ENCODE results near the gene NUP210.
A peak's percentile ranks its signal among the peaks of the same experiment; 100 is the strongest.

Gene NUP210

GRCh38 chr3:13338231-13338630, 81.9 kb downstream of the NUP210 start:
- Mint-ChIP-seq H3K36me3 (peaks cover 5% of the 10 kb centered on the region), H3K27me3 (no peaks in the 10 kb centered on the region), H3K4me1 (no peaks in the 10 kb centered on the region), H3K4me3 (no peak overlapping the region), H3K27ac (peak overlapping the region; percentile 91), H3K9me3 (no peaks in the 10 kb centered on the region)

DNA sequence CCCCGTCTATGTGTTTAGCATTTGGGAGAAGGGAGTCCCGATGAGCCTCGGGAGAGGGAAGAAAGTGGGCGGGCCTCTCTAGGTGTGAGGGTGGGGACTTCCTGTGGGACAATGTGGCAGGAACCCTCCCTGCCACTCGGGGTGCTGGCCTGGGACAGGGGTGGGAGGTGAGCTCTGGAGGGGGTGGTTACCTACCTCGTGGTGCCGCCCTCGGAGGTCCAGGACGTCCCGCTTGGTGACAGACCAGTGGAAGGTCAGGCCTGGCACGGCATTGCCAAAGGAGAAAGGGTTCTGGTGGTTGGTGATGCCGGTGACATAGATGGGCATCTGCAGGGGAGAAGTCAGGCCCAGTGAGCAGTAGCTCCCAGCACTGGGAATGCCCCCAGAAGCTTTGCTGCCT, 83.5 kb downstream of the NUP210 start:
- Mint-ChIP-seq H3K36me3 (peaks cover 5% of the 10 kb centered on the region), H3K27me3 (no peaks in the 10 kb centered on the region), H3K4me3 (no peak overlapping the region), H3K27ac (no peak overlapping the region), H3K4me1 (no peaks in the 10 kb centered on the region), H3K9me3 (no peaks in the 10 kb centered on the region)

DNA sequence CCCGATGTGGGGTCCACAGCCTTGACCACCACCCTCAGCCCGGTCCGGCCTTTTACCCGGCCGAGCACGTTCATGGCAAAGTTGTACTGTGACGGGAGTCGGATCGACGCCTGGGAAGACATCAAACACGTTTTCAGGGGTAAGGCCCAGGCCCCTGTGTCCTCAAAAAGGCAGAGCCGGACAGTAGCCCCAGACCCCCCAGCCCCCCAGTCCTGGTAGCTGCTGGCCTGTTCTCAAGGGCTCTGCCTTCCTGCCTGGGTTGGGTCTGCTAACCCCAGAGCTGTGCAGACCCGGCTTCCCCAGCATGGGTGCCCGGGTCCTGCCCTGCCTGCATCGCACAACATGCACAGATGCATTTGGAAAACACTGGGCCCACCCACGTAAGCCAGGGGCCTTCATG, 84.6 kb downstream of the NUP210 start:
- Mint-ChIP-seq H3K27ac (peak overlapping the region; percentile 72), H3K36me3 (peaks cover 6% of the 10 kb centered on the region)

DNA sequence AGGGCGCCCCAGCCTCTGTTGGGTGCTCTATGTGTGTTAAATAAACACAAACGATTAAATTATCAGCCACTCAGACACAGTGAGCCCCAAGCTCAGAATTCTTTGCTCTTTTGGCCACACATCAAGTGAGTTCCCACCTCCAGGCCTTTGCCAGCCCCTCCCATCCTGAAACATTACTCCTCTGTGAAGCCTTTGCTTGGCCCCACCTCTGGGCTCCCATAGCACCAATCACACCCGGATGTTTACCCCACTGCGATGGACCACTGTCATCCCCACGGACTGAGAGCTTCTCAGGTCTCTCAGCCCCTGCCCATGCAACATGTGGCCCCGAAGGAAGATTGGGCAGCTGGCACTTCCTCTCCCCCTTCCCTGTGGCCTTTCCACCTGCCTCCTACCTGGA, 85.1 kb downstream of the NUP210 start:
- H3K27ac Mint-ChIP-seq: peak overlapping the region; percentile 72
- H3K27me3 Mint-ChIP-seq: no peaks in the 10 kb centered on the region
- H3K4me3 Mint-ChIP-seq: no peak overlapping the region
- H3K4me1 Mint-ChIP-seq: no peaks in the 10 kb centered on the region
- H3K36me3 Mint-ChIP-seq: peaks cover 6% of the 10 kb centered on the region
- H3K9me3 Mint-ChIP-seq: no peaks in the 10 kb centered on the region

More for the DNA sequence above, 84.6 kb downstream of the NUP210 start:
- no peaks in the 10 kb centered on the region for H3K4me1 Mint-ChIP-seq
- H3K9me3 Mint-ChIP-seq: no peaks in the 10 kb centered on the region
- no peaks in the 10 kb centered on the region for H3K27me3 Mint-ChIP-seq
- H3K4me3 Mint-ChIP-seq: no peak overlapping the region

DNA sequence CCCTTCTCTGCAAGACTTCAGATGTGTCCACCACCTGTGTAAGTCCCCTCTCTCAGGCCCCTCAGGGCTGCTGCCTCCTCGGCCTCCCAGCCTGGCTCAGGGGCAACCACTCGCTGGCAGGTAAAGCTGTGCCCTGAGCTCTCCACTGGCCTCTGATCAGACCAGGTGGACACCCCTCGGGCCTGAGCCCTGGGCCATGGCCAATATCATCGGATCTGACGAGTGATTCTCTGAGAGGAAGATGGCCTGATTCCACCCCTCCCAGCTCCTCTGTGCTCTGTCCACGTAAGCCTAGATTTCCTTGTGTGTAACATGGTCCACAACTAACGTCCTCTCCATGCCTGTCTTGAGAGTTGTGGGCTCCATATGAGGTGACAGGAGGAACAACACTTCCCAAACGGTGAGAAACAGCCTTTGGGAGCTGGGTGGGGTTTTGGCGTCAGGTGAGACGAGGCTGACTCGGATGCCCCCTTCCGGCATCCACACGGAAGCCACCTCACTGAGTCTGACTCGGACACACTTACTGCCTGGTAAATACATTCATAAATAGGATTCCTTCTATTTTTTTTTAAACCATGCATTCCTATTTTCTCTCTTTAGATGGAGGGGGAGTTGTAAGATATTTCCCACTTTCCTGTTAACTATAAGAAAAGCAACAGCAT, 86.8 kb downstream of the NUP210 start:
- no peak overlapping the region for H3K27ac Mint-ChIP-seq
- H3K9me3 Mint-ChIP-seq: no peaks in the 10 kb centered on the region
- H3K4me1 Mint-ChIP-seq: no peaks in the 10 kb centered on the region
- no peak overlapping the region for H3K4me3 Mint-ChIP-seq
- H3K36me3 Mint-ChIP-seq: peaks cover 6% of the 10 kb centered on the region
- H3K27me3 Mint-ChIP-seq: no peaks in the 10 kb centered on the region

GRCh38 chr3:13332740-13333139, 87.4 kb downstream of the NUP210 start:
- Mint-ChIP-seq H3K9me3 (no peaks in the 10 kb centered on the region), H3K36me3 (peaks cover 6% of the 10 kb centered on the region), H3K4me1 (no peaks in the 10 kb centered on the region), H3K27ac (no peak overlapping the region), H3K4me3 (no peak overlapping the region), H3K27me3 (no peaks in the 10 kb centered on the region)

- peak overlapping the region; percentile 86 for H3K27ac Mint-ChIP-seq
- H3K9me3 Mint-ChIP-seq: no peaks in the 10 kb centered on the region
- no peak overlapping the region for H3K4me3 Mint-ChIP-seq
- no peaks in the 10 kb centered on the region for H3K4me1 Mint-ChIP-seq
- H3K36me3 Mint-ChIP-seq: peaks cover 3% of the 10 kb centered on the region
- H3K27me3 Mint-ChIP-seq: no peaks in the 10 kb centered on the region
These were observed 88.0 kb downstream of the NUP210 start for GRCh38 chr3:13332158-13332557.

DNA sequence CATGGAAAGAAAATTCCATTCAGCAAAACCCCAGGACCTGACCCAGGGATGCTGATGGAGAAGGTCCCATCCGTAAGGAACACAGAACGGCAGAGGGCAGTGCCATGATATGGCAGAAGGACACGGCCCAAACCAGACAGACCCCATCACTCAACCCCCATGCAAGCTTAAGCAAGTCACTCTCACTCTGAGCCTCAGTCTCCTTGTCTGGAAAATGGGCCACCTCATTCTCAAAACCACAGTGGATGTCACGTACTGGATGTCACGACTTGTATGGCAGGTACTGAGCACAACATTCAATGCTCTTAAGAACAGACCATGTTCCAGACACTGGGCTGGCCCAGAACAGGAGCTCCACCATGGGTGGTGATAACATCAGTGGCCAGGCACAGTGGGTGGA, 90.4 kb downstream of the NUP210 start:
- no peak overlapping the region for H3K27ac Mint-ChIP-seq
- no peaks in the 10 kb centered on the region for H3K9me3 Mint-ChIP-seq
- H3K4me3 Mint-ChIP-seq: no peak overlapping the region
- no peaks in the 10 kb centered on the region for H3K4me1 Mint-ChIP-seq
- no peaks in the 10 kb centered on the region for H3K27me3 Mint-ChIP-seq
- H3K36me3 Mint-ChIP-seq: peaks cover 3% of the 10 kb centered on the region

- H3K4me1 Mint-ChIP-seq: no peaks in the 10 kb centered on the region
These were observed 94.2 kb downstream of the NUP210 start for GRCh38 chr3:13325892-13326443.

DNA sequence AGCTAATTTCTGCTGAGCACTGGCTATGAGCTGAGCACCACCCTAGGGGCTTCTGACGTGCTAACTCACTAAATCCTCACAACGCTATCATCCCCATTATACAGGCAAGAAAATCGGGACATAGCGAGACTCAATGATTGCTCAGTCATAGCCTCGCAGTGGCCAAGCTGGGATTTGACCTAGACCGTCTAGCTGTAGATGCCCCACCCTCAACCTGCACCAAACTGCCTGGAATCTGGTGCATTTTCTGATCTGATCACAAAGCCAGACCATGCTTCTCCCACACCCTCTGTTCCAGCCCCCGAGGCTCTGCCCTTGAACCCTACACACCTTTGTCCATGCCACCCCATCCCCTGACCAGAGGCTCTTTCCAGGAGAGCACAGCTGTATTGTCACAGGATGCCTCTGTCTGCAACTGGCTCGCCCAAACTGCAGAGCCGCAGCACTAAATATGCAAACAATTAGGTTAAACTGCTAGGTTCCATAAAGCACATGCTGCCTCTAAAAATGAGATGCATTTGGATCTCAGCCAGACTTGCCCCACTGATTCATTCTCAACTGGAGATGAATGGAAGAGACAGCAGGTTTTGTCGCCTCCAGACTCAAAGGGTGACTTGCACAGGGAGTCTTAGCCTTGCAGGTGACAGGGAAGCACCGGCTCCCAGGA, 95.2 kb downstream of the NUP210 start:
- Mint-ChIP-seq H3K27me3 (no peaks in the 10 kb centered on the region), H3K27ac (no peak overlapping the region), H3K4me3 (no peak overlapping the region), H3K9me3 (no peaks in the 10 kb centered on the region), H3K36me3 (peaks cover 3% of the 10 kb centered on the region), H3K4me1 (no peaks in the 10 kb centered on the region)

More at GRCh38 chr3:13325892-13326443, 94.2 kb downstream of the NUP210 start:
- H3K36me3 Mint-ChIP-seq: peaks cover 4% of the 10 kb centered on the region
- H3K9me3 Mint-ChIP-seq: no peaks in the 10 kb centered on the region
- H3K4me3 Mint-ChIP-seq: no peak overlapping the region
- no peaks in the 10 kb centered on the region for H3K27me3 Mint-ChIP-seq
- H3K27ac Mint-ChIP-seq: peak overlapping the region; percentile 70

DNA sequence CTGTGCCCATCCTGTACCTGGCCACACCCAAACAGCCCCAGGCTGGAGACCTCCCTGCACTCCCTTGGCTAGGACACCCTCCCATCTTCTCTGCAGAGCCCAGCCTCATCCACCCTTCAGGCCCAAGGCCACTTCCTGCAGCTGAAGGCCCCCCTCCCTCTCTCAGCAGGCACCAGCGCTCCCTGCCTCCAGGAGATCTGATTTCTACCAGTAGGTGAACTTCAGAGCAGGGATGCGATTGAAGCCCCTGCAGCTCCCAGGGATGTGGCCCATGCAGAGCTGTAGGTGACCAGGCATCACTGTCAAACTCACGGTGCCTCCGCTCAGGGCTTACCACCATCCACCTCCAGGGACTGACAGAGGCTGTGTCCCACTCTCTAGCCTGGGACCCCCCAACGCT, 96.3 kb downstream of the NUP210 start:
- H3K9me3 Mint-ChIP-seq: no peaks in the 10 kb centered on the region
- no peak overlapping the region for H3K27ac Mint-ChIP-seq
- peaks cover 5% of the 10 kb centered on the region for H3K36me3 Mint-ChIP-seq
- no peaks in the 10 kb centered on the region for H3K27me3 Mint-ChIP-seq
- no peak overlapping the region for H3K4me3 Mint-ChIP-seq
- H3K4me1 Mint-ChIP-seq: no peaks in the 10 kb centered on the region

DNA sequence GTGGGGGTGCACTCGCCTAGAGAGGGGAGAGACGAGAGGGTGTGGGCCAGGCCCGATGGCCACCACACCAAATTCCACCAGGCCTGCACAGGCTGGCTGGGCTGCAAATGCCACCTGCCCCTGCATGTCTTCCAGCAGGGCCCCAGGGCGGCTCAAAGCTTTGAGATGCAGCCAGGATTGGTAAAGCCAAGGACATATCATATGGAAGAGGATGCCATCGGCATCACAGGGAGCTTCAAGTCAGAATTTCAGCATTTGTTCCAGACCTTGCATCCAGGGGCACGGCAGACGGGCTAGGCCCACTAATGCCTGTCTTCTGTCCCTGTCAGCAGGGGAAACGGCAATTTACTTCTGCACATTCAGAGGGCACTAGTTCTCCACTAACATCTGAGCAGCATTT, 97.8 kb downstream of the NUP210 start:
- Mint-ChIP-seq H3K36me3 (peaks cover 6% of the 10 kb centered on the region), H3K27me3 (no peaks in the 10 kb centered on the region), H3K4me3 (no peak overlapping the region), H3K27ac (no peak overlapping the region), H3K4me1 (no peaks in the 10 kb centered on the region), H3K9me3 (no peaks in the 10 kb centered on the region)

DNA sequence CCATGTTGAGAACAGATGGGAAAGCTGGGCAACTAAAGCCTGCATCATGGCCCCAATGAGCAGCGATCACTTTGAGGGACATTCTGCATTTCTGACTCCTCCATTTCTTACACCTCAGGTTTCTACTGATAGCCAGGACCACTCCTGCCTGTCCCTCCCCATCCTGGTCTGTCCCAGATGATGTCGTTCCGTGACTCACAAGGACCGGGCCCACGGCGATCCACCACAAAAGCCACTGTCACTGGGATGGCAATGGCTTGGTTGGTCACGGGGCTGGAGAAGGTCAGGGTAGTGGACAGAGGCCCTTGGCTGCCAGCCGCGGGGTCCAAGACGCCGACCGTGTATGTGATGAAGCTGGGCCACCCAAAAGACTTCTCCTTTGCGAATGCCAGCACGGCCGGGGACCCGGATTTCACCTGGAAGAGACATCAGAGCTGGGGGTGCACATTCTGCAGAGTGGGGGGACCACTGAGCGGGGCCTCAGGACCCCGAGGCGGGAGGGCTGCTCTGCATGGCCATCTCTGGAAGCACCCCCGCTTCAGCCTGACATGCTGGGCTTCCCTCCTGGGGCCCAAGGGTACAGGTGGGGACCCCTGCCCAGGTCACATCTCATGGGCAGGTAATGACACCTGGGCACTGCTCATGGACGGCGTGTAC, 100.4 kb downstream of the NUP210 start:
- H3K27me3 Mint-ChIP-seq: no peaks in the 10 kb centered on the region
- H3K27ac Mint-ChIP-seq: no peak overlapping the region
- H3K9me3 Mint-ChIP-seq: no peaks in the 10 kb centered on the region
- no peak overlapping the region for H3K4me3 Mint-ChIP-seq
- H3K4me1 Mint-ChIP-seq: no peaks in the 10 kb centered on the region
- H3K36me3 Mint-ChIP-seq: peaks cover 6% of the 10 kb centered on the region

DNA sequence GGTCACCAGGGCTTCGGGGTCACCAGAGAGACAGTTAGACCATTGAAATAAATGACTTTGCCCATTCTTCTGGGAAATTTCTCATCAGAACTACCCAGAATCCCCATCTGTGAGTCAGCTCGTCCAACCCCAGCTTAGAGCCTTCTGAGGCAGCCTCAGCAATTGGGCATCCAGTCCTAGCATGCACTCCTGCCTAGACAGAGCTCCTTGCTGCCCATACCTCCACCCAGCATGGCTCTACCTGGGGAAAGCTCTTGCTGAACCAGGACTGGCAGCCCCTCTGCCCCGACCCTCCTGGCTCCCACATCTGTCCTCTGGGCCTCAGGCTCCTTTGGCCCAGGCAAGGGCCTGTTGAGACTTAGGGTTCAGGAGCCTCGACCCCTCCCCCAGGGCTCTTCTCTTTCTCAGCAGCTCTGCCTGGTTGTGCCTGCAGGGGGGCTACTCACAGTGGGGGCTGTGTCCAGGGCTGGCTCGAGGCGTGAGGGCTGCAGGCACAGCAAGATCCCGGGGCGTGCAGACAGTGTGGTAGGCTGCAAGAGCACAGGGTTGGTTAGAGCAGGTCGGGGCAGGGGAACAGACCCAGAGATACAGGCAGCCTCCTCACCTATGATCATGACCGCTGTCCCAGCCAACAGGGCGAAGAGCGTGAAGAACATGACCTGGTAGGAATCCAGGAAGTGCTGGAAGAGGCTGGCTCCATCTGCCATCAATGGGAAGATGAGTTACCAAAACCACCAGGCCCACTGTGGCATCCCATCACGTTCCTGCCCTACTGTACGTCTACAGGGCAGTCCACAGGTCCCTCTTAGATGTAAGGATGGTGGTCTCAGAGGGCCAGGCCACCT, 101.3 kb downstream of the NUP210 start:
- Mint-ChIP-seq H3K9me3 (no peaks in the 10 kb centered on the region), H3K27ac (no peak overlapping the region), H3K4me3 (no peak overlapping the region), H3K4me1 (no peaks in the 10 kb centered on the region), H3K27me3 (no peaks in the 10 kb centered on the region), H3K36me3 (peaks cover 7% of the 10 kb centered on the region)

DNA sequence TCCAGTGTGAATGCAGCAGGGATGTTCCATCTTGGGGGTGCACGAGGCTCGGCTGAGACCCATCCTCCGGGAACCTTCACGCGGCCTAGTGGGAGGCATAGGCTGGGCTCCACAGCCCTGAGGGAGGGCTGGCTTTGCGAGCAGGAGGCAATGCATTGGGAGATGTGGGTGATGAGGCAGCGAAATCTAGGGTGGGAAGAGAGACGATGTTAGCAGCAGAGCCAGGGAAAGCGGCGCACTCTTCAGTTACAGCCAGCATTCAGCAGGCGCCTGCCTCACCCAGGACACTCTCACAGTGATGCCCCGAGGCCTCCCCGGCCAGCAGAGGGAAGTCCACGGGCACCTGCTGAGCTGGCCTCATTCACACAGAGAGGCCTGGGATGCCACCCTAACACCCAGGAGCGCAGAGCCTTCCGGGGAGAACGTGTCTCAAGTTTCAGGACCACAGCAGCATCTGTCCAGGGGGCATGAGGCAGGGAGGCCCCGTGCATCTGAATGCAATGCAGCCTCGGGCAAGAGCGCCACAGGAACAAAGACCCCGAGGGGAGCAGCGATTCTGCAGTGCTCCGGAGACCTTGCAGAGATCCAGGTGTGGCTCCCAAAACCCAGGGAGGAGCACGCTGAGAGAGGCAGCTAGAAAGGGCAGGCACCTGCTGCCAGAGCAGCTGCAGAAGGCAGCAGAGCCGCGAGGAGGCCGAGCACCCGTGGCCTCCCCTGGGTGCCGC, 102.4 kb downstream of the NUP210 start:
- Mint-ChIP-seq H3K4me1 (no peaks in the 10 kb centered on the region), H3K27me3 (no peaks in the 10 kb centered on the region), H3K4me3 (no peak overlapping the region), H3K36me3 (peaks cover 7% of the 10 kb centered on the region), H3K27ac (peak overlapping the region; percentile 47), H3K9me3 (no peaks in the 10 kb centered on the region)
